Measurements from ENCODE around the gene HS6ST3.

The HS6ST3 gene

GRCh38 chr13:96342286-96342685 is 252.4 kb downstream of the HS6ST3 start:
- DNase-seq, result no peak

- DNase-seq, result no peak
Observed at GRCh38 chr13:96342852-96343465, 253.1 kb downstream of the HS6ST3 start.

GRCh38 chr13:96346921-96347320 is 257.0 kb downstream of the HS6ST3 start:
- DNase-seq, result no peak

GRCh38 chr13:96373597-96373996 is 283.7 kb downstream of the HS6ST3 start:
- no peak for DNase-seq

- no peak for DNase-seq
Observed at GRCh38 chr13:96377835-96378234, 287.9 kb downstream of the HS6ST3 start.

GRCh38 chr13:96379967-96380366 is 290.1 kb downstream of the HS6ST3 start:
- no peak for DNase-seq

- no peak for DNase-seq
Observed at GRCh38 chr13:96381681-96382080, 291.8 kb downstream of the HS6ST3 start.

- DNase-seq, result no peak
Observed at GRCh38 chr13:96388598-96388997, 298.7 kb downstream of the HS6ST3 start.

- no peak for DNase-seq
Observed at GRCh38 chr13:96391606-96392005, 301.7 kb downstream of the HS6ST3 start.

- DNase-seq, result no peak
Observed at GRCh38 chr13:96397807-96398206, 307.9 kb downstream of the HS6ST3 start.

GRCh38 chr13:96398486-96398885 is 308.6 kb downstream of the HS6ST3 start:
- no peak for DNase-seq

DNA sequence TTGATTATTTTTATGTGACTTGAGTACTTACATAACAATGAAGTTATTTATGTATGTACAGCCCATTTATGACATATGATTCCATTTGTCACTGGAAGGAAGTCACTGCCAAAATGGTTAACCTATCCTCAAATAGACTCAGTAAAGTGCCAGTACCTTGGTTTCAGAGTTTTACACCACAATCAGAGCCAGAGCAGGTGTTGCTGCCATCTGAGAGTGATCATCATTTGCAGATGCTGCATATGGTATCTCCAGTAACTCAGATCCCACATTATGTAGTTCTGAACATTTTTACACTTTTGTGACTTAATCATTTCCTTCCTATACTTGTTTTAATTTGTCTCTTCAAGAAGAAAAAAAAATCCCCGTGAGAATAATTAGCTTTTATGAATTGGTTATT is 313.3 kb downstream of the HS6ST3 start:
- no peak for DNase-seq

DNA sequence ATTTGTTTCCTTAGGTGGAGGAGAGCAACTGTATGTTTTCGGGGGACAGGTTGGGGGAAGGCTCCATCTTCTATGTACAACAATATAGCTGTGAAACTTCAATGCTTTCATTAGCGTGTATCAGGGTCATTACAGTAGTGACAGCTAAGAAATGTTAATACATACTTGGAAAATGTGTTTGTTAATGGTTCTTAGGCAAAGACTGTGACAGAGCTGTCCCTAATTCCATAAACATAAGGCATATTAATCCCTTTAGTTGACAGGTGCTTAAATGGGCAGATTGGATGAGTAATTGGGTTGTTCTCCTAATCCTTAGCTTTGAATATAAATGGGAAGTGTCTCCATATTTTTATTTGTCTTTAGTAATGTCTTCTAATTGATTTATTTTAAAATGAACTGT is 313.7 kb downstream of the HS6ST3 start:
- DNase-seq, result no peak

- DNase-seq, result no peak
Observed at GRCh38 chr13:96415831-96416385, 326.0 kb downstream of the HS6ST3 start.

- no peak for DNase-seq
Observed at GRCh38 chr13:96417939-96418685, 328.2 kb downstream of the HS6ST3 start.

- no peak for DNase-seq
Observed at GRCh38 chr13:96421314-96421713, 331.4 kb downstream of the HS6ST3 start.

- no peak for DNase-seq
Observed at GRCh38 chr13:96422002-96422401, 332.1 kb downstream of the HS6ST3 start.

DNA sequence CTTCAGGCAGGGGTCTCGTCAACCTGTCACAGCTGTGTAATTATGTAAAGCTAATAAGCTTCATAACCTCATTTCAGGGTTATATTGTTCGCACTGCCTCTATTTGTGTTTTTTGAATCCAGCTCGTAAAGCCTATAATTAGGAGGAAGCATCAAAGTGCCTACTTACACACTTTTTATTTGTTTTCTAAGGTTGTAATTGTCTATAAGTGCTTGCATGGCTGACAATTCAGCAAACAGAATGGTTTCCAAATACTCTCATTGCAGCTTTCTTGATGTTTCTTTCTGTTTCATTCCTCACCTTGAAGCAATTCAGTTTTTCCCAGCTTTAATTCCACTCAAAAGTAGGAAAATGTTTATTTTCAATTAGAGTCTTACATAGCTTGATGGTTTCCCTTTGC is 336.3 kb downstream of the HS6ST3 start:
- no peak for DNase-seq

DNA sequence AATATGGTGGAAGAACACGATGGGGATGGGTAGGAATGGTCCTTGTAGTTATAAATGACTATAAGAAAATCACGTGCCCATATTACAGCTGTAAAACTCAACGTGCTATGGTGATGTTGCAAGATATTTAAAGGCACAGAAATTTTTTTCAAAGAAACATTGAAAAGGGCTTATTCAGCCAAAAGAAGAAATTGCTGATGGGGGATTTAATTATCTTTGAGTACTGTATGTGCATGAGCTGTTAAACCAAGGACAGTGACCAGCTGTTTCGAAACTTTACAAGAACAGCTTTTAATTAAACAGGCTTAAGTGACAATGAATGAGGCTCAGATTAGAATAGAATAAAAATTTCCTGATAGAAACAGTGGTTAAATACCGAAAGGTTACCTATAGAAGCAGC is 339.0 kb downstream of the HS6ST3 start:
- DNase-seq, result no peak

DNA sequence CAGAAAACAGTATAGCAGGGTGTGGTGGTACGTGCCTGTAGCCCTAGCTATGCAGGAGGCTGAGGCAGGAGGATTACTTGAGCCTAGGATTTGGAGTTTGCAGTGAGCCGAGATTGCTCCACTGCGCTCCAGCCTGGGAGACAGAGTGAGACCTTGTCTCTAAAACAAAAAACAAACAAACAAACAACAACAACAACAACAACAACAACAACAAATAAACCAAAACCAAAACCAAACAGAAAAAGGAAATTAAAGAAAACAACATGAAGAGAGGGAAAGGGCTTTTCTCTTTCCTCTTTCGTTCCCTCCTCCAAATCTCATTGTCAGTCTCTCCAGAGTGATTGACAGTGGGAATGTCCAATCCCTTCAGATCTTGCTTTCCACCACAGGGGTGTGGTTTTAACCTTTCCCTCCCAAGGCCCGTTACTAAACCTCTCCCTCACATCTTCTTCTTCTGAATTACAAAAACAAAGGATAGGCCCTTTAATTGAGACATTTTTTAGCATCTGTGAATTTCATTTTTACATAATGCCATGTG is 341.2 kb downstream of the HS6ST3 start:
- no peak for DNase-seq

GRCh38 chr13:96444676-96445075 is 354.8 kb downstream of the HS6ST3 start:
- DNase-seq, result no peak

DNA sequence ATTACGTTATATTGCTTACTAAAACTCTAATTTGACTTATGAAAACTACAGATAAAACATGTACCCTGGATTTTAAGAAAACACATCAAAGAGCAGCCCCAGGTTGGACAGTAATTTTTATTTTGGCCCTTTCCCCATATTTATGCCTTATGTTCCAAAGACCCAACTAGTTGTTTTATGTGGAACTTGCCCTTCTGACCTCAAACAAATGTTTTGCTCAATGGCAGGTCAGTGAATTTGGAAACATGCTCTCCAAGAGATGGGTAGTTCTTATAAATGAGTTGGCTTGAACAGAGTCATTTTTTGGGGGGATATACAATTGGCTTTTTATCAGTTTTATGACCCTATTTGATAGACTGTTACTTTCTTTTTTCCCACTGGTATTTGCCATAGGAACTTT is 360.0 kb downstream of the HS6ST3 start:
- no peak for DNase-seq

- no peak for DNase-seq
Observed at GRCh38 chr13:96450326-96451020, 360.6 kb downstream of the HS6ST3 start.

- DNase-seq, result no peak
Observed at GRCh38 chr13:96454466-96454865, 364.6 kb downstream of the HS6ST3 start.

Data from stimulated activated CD4-positive, alpha-beta T cell treated with anti-CD3 and anti-CD28 coated beads, Interleukin-2, amount 100 ng/mL, for 24 hours (primary cell).